T-helper 2 cell (primary cell): ENCODE data around the gene OTOP1.
"Not testable (repeated sequence)": the region's sequence is repeated elsewhere in the genome, so short reads cannot be mapped to it uniquely, and the experiment has no call there.

Source experiments
- DNase-seq, 5 experiments: peaks; one replicate each; pipeline versions ENCODE4 v3.0.0 to v3.0.0-alpha.2; 2012 to 2022

OTOP1 gene

DNA sequence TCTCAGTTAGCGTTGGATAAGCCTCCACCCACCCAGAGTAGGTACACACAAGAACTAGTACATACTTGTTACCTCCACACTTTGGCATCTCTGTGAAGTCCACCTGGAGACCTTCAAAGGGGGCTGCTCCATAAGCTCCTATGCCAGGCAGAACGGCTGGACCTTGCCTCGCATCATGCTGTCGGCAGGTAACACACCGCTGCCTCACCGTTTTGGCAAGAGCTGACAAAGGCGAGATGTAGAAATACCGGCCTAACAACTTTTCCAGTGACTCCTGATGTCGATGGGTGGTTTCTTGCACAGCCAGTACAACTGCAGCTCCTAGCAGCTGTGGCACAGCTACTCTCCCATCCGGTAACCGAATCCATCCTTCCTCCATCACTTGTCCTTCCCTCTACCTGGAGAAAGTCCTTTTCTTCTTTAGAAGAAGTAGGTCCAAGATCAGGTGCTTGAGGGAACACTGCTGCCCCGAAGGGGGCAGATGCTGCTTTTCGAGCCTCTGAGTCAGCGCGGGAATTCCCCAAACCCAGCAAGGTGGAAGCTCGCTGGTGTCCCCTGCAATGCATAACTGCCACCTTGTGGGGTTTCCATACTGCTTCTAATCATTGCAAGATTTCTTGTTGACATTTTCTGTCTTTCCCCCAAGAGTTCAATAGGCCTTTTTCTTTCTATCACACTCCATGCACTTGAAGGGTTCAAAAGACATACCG is 65.6 kb downstream of the OTOP1 start:
- not testable (repeated sequence) for DNase-seq

DNA sequence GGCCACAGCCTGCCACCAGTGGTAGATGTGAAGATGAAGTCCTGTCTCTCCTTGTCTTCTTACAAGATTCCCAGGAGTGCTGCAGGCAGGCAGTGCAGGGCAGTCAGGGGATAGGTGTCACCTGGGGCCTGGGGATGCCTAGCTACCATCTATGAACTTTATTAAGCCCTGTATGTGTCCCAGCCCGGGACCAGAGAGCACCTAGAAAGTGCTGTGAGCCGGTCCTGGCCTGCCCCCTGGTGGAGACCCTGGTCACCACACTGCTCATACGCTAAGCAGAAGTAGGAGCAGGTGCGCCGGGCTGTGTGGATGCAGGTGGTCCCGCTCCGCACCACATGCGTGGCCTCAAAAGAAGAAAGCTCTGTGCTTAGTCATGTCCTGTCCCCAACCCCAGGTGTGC is 81.1 kb downstream of the OTOP1 start:
- peak in 4 of 5 experiments; percentile 8 to 26 (median 13) for DNase-seq

DNA sequence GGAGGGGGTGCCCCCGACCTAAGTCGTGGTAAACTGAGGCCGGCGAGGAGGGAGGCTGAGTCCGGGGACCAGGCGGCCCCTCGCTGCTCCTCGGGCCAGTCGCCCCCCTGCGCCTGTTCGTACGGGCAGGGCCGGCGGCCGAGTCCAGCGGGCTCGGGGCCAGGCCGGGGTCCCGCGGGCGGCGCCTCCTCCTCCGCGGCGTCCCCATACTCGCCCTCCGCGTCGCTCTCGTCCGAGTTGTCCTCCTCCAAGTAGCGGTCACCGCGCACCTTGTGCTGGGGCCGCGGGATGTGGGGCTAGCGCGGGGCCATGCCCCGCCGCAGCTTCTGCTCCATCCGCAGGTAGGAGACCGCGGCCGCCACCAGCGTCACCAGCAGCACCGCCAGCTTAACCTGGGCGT is 83.4 kb downstream of the OTOP1 start:
- DNase-seq, result not testable (repeated sequence)

DNA sequence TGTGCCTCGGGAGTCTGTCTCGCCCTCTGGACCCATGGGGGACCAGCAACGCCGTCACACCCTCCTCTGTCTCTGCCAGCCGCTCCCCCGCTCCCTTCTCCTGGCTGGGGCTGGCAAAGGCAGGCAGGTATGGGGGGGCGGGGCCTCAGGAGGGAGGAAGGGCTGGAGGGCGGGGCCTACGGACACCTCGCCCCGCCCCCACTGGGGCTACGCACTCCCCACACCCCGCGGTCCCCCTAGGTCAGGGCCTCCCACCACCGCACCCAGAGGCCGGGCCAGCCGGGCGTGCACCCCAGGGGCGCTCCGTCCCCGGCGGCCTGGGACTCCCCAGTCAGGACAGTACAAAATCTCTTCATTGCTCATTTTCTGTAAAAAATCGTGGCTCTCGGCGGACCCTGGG is 84.0 kb downstream of the OTOP1 start:
- DNase-seq, result not testable (repeated sequence)

DNA sequence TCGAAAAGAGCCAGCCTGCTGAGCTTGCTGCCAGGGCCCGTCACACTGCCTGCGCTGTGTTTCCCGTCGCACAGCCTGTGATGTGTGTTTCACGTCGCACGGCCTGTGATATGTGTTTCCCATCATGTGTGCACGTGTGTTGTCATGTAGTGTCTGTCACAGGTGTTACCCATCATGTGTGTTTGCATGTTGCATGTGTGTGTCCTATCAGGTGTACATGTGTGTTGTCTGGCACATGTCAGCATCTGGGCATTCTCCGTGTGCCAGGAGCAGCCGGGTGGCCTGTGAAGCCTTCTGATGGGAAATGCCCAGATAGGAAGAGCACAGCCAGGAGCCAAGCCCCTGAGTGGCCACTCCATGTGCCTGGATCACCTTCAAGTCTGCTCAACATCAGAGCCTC is 85.5 kb downstream of the OTOP1 start:
- not testable (repeated sequence) for DNase-seq
